Measurements from ENCODE around the gene ZFPM1.

Gene ZFPM1

DNA sequence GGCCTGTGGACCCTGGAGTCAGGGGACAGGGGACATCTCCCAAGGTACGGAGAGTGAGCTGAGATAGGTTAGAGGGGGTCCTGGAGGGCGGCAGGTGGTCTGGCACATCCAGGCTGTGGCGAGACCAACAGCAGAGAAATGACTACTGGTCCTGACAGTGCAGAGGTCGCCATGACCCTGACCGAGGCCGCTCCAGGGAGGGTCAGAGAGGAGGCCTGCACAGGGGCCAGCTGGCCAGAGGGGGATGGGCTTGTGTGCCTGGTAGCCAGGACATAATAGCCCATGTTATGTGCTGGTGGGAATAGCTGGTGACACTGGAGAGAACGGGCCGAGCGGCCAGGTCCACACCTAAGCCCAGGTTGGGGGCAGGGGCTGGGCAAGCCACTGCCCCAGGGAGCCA lies 76.5 kb downstream of the ZFPM1 start:
- Histone ChIP-seq H3K4me3 (ENCODE audit: insufficient read depth, low read length, poor library complexity, severe bottlenecking) (no peak overlapping the region), H3K36me3 (ENCODE audit: low read length) (no peaks in the 10 kb centered on the region), H2AFZ (ENCODE audit: low read depth, low read length, severe bottlenecking) (no peak overlapping the region), H3K79me2 (ENCODE audit: insufficient read depth, low read length) (no peaks in the 10 kb centered on the region), H3K4me2 (ENCODE audit: low read depth, low read length, poor library complexity, severe bottlenecking) (no peak overlapping the region), H3K9ac (ENCODE audit: low read length) (no peak overlapping the region), H3F3A (ENCODE audit: insufficient read depth) (no peaks in the 10 kb centered on the region), H4K20me1 (ENCODE audit: low read depth, low read length) (no peaks in the 10 kb centered on the region), H3K27me3 (ENCODE audit: low read length) (no peaks in the 10 kb centered on the region), H3K27ac (ENCODE audit: low read depth, low read length) (no peak overlapping the region), H3K9me2 (replicated peaks; ENCODE audit: insufficient read depth, low read length) (no peaks in the 10 kb centered on the region), H3K9me3 (ENCODE audit: insufficient read depth, low read length) (no peaks in the 10 kb centered on the region)
- no peak for TF ChIP-seq EZH2phosphoT487 (conservative IDR thresholded peaks at IDR 0.05; ENCODE audit: low read length)
- TF ChIP-seq, protein P1, sequence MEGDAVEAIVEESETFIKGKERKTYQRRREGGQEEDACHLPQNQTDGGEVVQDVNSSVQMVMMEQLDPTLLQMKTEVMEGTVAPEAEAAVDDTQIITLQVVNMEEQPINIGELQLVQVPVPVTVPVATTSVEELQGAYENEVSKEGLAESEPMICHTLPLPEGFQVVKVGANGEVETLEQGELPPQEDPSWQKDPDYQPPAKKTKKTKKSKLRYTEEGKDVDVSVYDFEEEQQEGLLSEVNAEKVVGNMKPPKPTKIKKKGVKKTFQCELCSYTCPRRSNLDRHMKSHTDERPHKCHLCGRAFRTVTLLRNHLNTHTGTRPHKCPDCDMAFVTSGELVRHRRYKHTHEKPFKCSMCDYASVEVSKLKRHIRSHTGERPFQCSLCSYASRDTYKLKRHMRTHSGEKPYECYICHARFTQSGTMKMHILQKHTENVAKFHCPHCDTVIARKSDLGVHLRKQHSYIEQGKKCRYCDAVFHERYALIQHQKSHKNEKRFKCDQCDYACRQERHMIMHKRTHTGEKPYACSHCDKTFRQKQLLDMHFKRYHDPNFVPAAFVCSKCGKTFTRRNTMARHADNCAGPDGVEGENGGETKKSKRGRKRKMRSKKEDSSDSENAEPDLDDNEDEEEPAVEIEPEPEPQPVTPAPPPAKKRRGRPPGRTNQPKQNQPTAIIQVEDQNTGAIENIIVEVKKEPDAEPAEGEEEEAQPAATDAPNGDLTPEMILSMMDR (IDR thresholded peaks at IDR 0.05; ENCODE audit: insufficient read depth, low read length, poor library complexity, severe bottlenecking): no peak

DNA sequence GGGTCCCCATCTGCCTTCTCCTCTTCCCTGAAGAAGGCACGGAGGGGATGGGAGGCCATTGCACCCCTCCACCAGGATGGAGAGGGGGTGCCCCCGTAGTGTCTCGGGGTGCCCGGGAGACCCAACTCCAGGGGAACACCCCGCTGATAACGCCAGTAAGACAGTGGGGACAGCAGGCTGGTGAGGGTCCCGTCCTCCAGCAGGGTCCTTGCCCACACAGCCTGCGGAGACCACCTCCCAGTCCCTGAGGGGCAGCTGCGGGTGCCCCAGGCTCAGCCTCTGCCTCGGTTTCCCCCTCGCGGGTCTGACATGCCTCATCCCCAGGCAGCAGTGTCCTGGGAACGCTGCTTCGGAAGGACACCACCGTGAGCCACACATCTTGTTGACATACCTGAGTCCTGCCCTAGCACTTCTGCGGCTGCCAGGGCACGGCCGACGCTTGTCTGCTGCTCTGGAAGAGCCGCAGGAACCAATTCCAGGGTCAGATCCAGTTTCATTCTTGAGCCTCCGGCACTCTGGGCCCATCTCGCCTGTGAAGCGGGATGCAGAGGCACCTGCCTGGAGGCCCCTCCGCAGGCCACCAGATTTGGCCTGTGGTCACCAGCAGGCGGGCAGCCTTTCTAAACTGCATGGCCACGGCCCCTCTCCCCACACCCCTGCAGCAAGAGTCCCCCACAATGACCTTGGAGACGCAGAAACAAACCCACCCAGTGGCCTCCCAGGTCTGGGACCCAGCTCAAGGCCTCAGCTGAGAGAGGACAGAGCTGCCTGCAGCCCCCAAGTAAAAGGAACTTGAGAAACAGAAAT lies 77.2 kb downstream of the ZFPM1 start:
- no peak overlapping the region for H2AFZ ChIP-seq (ENCODE audit: low read depth, low read length, severe bottlenecking)
- H3K36me3 ChIP-seq (ENCODE audit: low read length): no peaks in the 10 kb centered on the region
- no peaks in the 10 kb centered on the region for H3F3A ChIP-seq (ENCODE audit: insufficient read depth)
- no peaks in the 10 kb centered on the region for H3K9me3 ChIP-seq (ENCODE audit: insufficient read depth, low read length)
- H3K27ac ChIP-seq (ENCODE audit: low read depth, low read length): no peak overlapping the region
- no peak overlapping the region for H3K4me2 ChIP-seq (ENCODE audit: low read depth, low read length, poor library complexity, severe bottlenecking)
- no peak overlapping the region for H3K9ac ChIP-seq (ENCODE audit: low read length)
- H3K79me2 ChIP-seq (ENCODE audit: insufficient read depth, low read length): no peaks in the 10 kb centered on the region
- H3K4me3 ChIP-seq (ENCODE audit: insufficient read depth, low read length, poor library complexity, severe bottlenecking): no peak overlapping the region
- TF ChIP-seq, protein P1 (IDR thresholded peaks at IDR 0.05; ENCODE audit: insufficient read depth, low read length, poor library complexity, severe bottlenecking): no peak
- no peak for TF ChIP-seq EZH2phosphoT487 (conservative IDR thresholded peaks at IDR 0.05; ENCODE audit: low read length)
- H3K9me2 ChIP-seq (replicated peaks; ENCODE audit: insufficient read depth, low read length): no peaks in the 10 kb centered on the region
- H4K20me1 ChIP-seq (ENCODE audit: low read depth, low read length): no peaks in the 10 kb centered on the region
- H3K27me3 ChIP-seq (ENCODE audit: low read length): no peaks in the 10 kb centered on the region

DNA sequence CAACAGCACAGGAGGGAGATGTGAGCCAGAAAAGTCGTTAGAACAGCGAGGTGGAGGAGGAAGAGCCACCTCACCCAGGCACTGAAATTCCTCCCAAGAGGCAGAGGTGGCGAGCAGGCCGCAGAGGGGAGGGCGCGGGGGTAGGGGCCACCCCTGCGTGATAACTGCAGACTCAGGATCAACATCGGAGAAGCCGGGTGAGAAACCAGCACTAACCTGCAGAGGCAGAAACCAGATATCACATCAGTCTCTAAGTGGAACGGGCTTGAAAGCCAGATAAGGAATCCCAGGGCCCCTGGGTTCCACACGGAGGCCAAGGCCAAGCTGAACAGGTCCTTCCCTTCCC lies 77.8 kb downstream of the ZFPM1 start:
- no peak overlapping the region for H3K4me3 ChIP-seq (ENCODE audit: insufficient read depth, low read length, poor library complexity, severe bottlenecking)
- H3K9me3 ChIP-seq (ENCODE audit: insufficient read depth, low read length): no peaks in the 10 kb centered on the region
- H3F3A ChIP-seq (ENCODE audit: insufficient read depth): no peaks in the 10 kb centered on the region
- no peaks in the 10 kb centered on the region for H3K79me2 ChIP-seq (ENCODE audit: insufficient read depth, low read length)
- no peaks in the 10 kb centered on the region for H3K27me3 ChIP-seq (ENCODE audit: low read length)
- no peak overlapping the region for H2AFZ ChIP-seq (ENCODE audit: low read depth, low read length, severe bottlenecking)
- TF ChIP-seq, protein P1 (IDR thresholded peaks at IDR 0.05; ENCODE audit: insufficient read depth, low read length, poor library complexity, severe bottlenecking): no peak
- no peak for TF ChIP-seq EZH2phosphoT487 (conservative IDR thresholded peaks at IDR 0.05; ENCODE audit: low read length)
- no peaks in the 10 kb centered on the region for H4K20me1 ChIP-seq (ENCODE audit: low read depth, low read length)
- H3K36me3 ChIP-seq (ENCODE audit: low read length): no peaks in the 10 kb centered on the region
- no peak overlapping the region for H3K4me2 ChIP-seq (ENCODE audit: low read depth, low read length, poor library complexity, severe bottlenecking)
- H3K27ac ChIP-seq (ENCODE audit: low read depth, low read length): no peak overlapping the region
- no peak overlapping the region for H3K9ac ChIP-seq (ENCODE audit: low read length)
- no peaks in the 10 kb centered on the region for H3K9me2 ChIP-seq (replicated peaks; ENCODE audit: insufficient read depth, low read length)

All from SU-DHL-6 (cell line).